ENCODE measurements around the gene TPCN2.

- TF ChIP-seq CTCF (IDR thresholded peaks at IDR 0.05), result no peak
- TF ChIP-seq POLR2A (IDR thresholded peaks at IDR 0.05), result no peak
- TF ChIP-seq POLR2AphosphoS5 (IDR thresholded peaks at IDR 0.05), result no peak
- no peak for TF ChIP-seq EP300 (IDR thresholded peaks at IDR 0.05)
Measured at GRCh38 chr11:69091638-69092165, 43.0 kb downstream of the TPCN2 start.

Measured in upper lobe of left lung (tissue), 4 donors.